Natural killer cell (primary cell): ENCODE results near the gene CTDSP2. TPM values are rescaled to one million over a fixed set of nuclear protein-coding genes. Genes with fewer than 3 reads are reported as not detected.

ENCODE experiments used
- ATAC-seq, 3 donors: fragments of 150-1000 bp in 2 of 3; fragments of 200-7000 bp in 1 of 3; cut with Tn5 transposase; 1 replicate in 1 of 3; 2 replicates in 2 of 3; pipeline ENCODE4 v1.10.0; 2021; ENCODE audit warnings: mild to moderate bottlenecking in 2 of 3, moderate library complexity in 2 of 3
- DNase-seq, 2 donors: peaks; one replicate each; pipeline versions ENCODE4 v3.0.0 to v3.0.0-alpha.2; 2013 to 2021; ENCODE audit warnings: mixed read lengths in 1 of 2
- H3K27ac ChIP-seq: one replicate; pipeline ENCODE4 v1.5.1; 2013; ENCODE audit warnings: mild to moderate bottlenecking, low read length
- H3K27me3 ChIP-seq: one replicate; pipeline ENCODE4 v1.6.1; 2013; ENCODE audit warnings: low read length; ENCODE audit not compliant: control insufficient read depth, insufficient read depth
- H3K36me3 ChIP-seq: one replicate; pipeline ENCODE4 v1.6.1; 2013; ENCODE audit warnings: low read length; ENCODE audit not compliant: control insufficient read depth, insufficient read depth
- H3K4me1 ChIP-seq: one replicate; pipeline ENCODE4 v1.6.1; 2013; ENCODE audit warnings: low read length; ENCODE audit not compliant: control insufficient read depth, insufficient read depth
- H3K4me3 ChIP-seq: one replicate; pipeline ENCODE4 v1.5.1; 2013; ENCODE audit warnings: low read length
- H3K9me3 ChIP-seq: one replicate; pipeline ENCODE4 v1.6.1; 2013; ENCODE audit warnings: low read length; ENCODE audit not compliant: control insufficient read depth, insufficient read depth
- H3K27ac Mint-ChIP-seq, 2 donors: one replicate each; pipeline ENCODE4 v1.8.0; 2022; ENCODE audit warnings: mild to moderate bottlenecking in 2 of 2, mixed read lengths in 2 of 2, moderate library complexity in 1 of 2
- H3K27me3 Mint-ChIP-seq, 2 donors: one replicate each; pipeline ENCODE4 v1.8.0; 2022; ENCODE audit warnings: low read depth in 2 of 2, mixed read lengths in 2 of 2
- H3K36me3 Mint-ChIP-seq: one replicate; pipeline ENCODE4 v1.8.0; 2022; ENCODE audit warnings: mixed read lengths
- H3K4me1 Mint-ChIP-seq, 2 donors: one replicate each; pipeline ENCODE4 v1.8.0; 2022; ENCODE audit warnings: mixed read lengths in 2 of 2
- H3K4me3 Mint-ChIP-seq: one replicate; pipeline ENCODE4 v1.8.0; 2022; ENCODE audit warnings: mild to moderate bottlenecking, moderate library complexity, mixed read lengths
- H3K9me3 Mint-ChIP-seq, 2 donors: one replicate each; pipeline ENCODE4 v1.8.0; 2022; ENCODE audit warnings: mixed read lengths in 2 of 2
- CTCF ChIP-seq: fragments of 200-600 bp; IDR thresholded peaks from one replicate; pipeline ENCODE4 v1.8.0; 2022; ENCODE audit warnings: antibody characterized with exemption
- WGBS: methylation state at CpG from one replicate; pipeline ENCODE4 v1.1.7; 2013; ENCODE audit warnings: missing lambda C conversion rate; ENCODE audit not compliant: insufficient coverage; 5-methylcytosine and 5-hydroxymethylcytosine counted together
- intact Hi-C: fragments of 100-400 bp; cut with micrococcal nuclease; formaldehyde crosslinking; loops from one replicate; pipeline ENCODE4 v1.14.2; 2022
- total RNA-seq, 4 donors: library from RNA; stranded (reverse); fragments of 120-200 nt in 1 of 4; gene quantifications; one replicate each; pipeline versions ENCODE4 v1.2.3 to v1.2.4, GENCODE V29; 2013 to 2022

Gene CTDSP2
- total RNA-seq, 3 donors from 2014 or later (not counting 1 experiment from before 2014, with no cell fraction given): 93.8 to 135 (median 123) TPM

DNA sequence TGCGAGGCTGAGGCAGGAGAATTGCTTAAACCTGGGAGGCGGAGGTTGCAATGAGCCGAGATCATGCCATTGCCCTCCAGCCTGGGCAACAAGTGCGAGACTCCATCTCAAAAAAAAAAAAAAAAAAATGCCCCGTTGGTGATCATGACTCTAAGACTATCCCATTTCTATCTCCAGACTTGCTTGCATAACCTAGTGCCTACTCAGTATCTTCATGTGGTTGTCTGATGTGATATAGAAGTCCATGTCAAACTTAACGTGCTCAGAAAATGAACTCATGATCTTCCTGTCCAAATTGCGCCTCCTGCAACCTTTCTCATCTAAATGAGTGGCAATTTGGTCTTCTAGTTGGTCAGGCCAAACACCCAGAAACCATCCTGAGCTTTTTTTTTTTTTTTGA lies 68.6 kb downstream of the CTDSP2 start:
- Mint-ChIP-seq H3K4me3 (no peak overlapping the region), H3K4me1 (peaks cover 19% of the 10 kb centered on the region in 2 donors), H3K36me3 (no peaks in the 10 kb centered on the region), H3K27me3 (no peaks in the 10 kb centered on the region), H3K27ac (no peak overlapping the region), H3K9me3 (no peaks in the 10 kb centered on the region)
- TF ChIP-seq CTCF: no peak
- no peaks in the 10 kb centered on the region for H3K27me3 ChIP-seq
- H3K36me3 ChIP-seq: no peaks in the 10 kb centered on the region
- no peak for DNase-seq
- intact Hi-C loops: no loop called here
- WGBS: 95% methylated on average over 6 of the region's 7 CpGs
- H3K4me3 ChIP-seq: no peak overlapping the region
- H3K4me1 ChIP-seq: peaks cover 34% of the 10 kb centered on the region
- H3K27ac ChIP-seq: no peak overlapping the region
- no peaks in the 10 kb centered on the region for H3K9me3 ChIP-seq
- ATAC-seq: no peak

GRCh38 chr12:57777367-57777766 lies 69.2 kb downstream of the CTDSP2 start:
- Histone ChIP-seq H3K27me3 (no peaks in the 10 kb centered on the region), H3K9me3 (no peaks in the 10 kb centered on the region), H3K4me3 (no peak overlapping the region), H3K27ac (no peak overlapping the region), H3K4me1 (peaks cover 33% of the 10 kb centered on the region), H3K36me3 (no peaks in the 10 kb centered on the region)
- intact Hi-C loops: no loop called here
- H3K27ac Mint-ChIP-seq: no peak overlapping the region
- DNase-seq (no peak), ATAC-seq (no peak)
- no peak for TF ChIP-seq CTCF
- no peak overlapping the region for H3K4me3 Mint-ChIP-seq
- H3K9me3 Mint-ChIP-seq: no peaks in the 10 kb centered on the region
- no peaks in the 10 kb centered on the region for H3K27me3 Mint-ChIP-seq
- 95% methylated on average over 3 of the region's 7 CpGs for WGBS
- H3K36me3 Mint-ChIP-seq: no peaks in the 10 kb centered on the region
- H3K4me1 Mint-ChIP-seq: peaks cover 16 to 17% of the 10 kb centered on the region in 2 donors

DNA sequence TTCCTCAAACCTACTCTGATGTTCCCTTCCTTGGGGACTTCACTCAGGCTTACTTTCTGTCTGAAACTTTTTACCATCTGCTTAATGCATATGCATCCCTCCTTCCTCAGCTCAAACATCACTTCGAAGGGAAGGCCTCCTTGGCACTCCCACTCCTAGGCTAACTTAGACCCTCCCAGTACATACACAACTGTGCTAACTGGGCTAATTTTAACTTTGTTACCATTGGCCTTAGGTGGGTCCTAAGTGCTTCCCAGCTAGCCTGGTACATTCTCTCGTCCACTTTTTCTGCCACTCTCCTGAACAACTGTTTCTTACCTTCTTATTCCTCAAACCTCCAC lies 70.3 kb downstream of the CTDSP2 start:
- no peak for TF ChIP-seq CTCF
- Histone ChIP-seq H3K36me3 (no peaks in the 10 kb centered on the region), H3K4me3 (no peak overlapping the region), H3K27ac (no peak overlapping the region), H3K9me3 (no peaks in the 10 kb centered on the region), H3K4me1 (peaks cover 34% of the 10 kb centered on the region), H3K27me3 (no peaks in the 10 kb centered on the region)
- H3K36me3 Mint-ChIP-seq: no peaks in the 10 kb centered on the region
- 88% methylated on average over 2 of the region's 2 CpGs for WGBS
- no peak overlapping the region for H3K4me3 Mint-ChIP-seq
- intact Hi-C loops: no loop called here
- no peaks in the 10 kb centered on the region for H3K9me3 Mint-ChIP-seq
- H3K27me3 Mint-ChIP-seq: no peaks in the 10 kb centered on the region
- ATAC-seq (no peak), DNase-seq (no peak)
- peaks cover 14% of the 10 kb centered on the region in 2 donors for H3K4me1 Mint-ChIP-seq
- no peak overlapping the region for H3K27ac Mint-ChIP-seq

DNA sequence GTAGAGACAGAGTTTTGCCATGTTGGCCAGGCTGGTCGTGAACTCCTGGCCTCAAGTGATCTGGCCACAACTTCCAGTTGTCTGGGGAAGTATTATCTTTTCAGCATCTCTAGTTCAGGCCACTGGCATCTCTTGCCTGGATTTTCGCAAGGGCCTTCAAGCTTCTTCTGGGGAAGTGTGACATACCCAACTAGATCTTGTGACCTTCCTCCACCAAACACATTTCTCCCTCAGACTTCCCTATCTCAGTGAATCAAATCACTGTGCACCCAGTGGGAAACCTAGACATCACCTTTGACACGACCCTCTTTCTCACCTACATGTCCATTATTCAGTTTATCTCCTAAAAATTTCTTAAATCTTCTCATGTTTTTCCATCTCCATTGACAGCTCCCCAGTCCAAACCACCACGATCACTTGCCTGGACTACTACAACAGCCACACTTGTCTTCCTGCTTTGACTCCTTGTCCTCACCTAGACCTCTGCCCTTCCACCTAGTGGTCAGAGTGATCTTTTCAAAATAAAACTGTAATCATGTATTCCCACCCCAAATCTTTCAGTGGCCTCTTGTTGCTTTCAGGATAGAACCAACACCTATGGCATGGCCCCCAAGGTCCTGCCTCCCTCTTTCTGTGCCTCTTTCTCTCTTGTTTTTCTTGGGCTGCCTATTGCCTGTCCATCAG lies 70.8 kb downstream of the CTDSP2 start:
- Histone ChIP-seq H3K4me1 (peaks cover 29% of the 10 kb centered on the region), H3K27ac (no peak overlapping the region), H3K36me3 (no peaks in the 10 kb centered on the region), H3K4me3 (no peak overlapping the region), H3K27me3 (no peaks in the 10 kb centered on the region), H3K9me3 (no peaks in the 10 kb centered on the region)
- TF ChIP-seq CTCF: no peak
- Mint-ChIP-seq H3K27me3 (no peaks in the 10 kb centered on the region), H3K4me1 (peaks cover 14% of the 10 kb centered on the region in 2 donors), H3K4me3 (peak overlapping the region; percentile 5), H3K27ac (no peak overlapping the region), H3K9me3 (no peaks in the 10 kb centered on the region), H3K36me3 (no peaks in the 10 kb centered on the region)
- intact Hi-C loops: no loop called here
- DNase-seq: no peak
- ATAC-seq: no peak
- WGBS: 86% methylated on average over 4 of the region's 4 CpGs
